Fibroblast of lung (primary cell): ENCODE measurements around the gene KRTAP5-11. TPM values are rescaled to one million over a fixed set of nuclear protein-coding genes. Genes with fewer than 3 reads are reported as not detected.

Experiments
- DNase-seq, 2 donors: peaks; one replicate each; pipeline versions ENCODE4 v3.0.0 to v3.0.0-alpha.2; 2010; ENCODE audit warnings: low read depth in 2 of 2
- H2AFZ ChIP-seq: 2 replicates; pipeline ENCODE4 v1.5.1; 2012; ENCODE audit warnings: low read length, control low read depth, inconsistent platforms
- H3K27ac ChIP-seq: 2 replicates; pipeline ENCODE4 v1.5.1; 2011; ENCODE audit warnings: low read length, control low read depth; ENCODE audit not compliant: insufficient read depth
- H3K27me3 ChIP-seq: 2 replicates; pipeline ENCODE4 v1.5.1; 2011; ENCODE audit warnings: mild to moderate bottlenecking, low read length; ENCODE audit not compliant: control insufficient read depth, insufficient read depth
- H3K36me3 ChIP-seq: 2 replicates; pipeline ENCODE4 v1.5.1; 2011; ENCODE audit warnings: low read length; ENCODE audit not compliant: control insufficient read depth, insufficient read depth
- H3K4me1 ChIP-seq: 2 replicates; pipeline ENCODE4 v1.5.1; 2011; ENCODE audit warnings: low read length; ENCODE audit not compliant: control insufficient read depth, insufficient read depth; ENCODE audit errors: extremely low read depth
- H3K4me2 ChIP-seq: 2 replicates; pipeline ENCODE4 v1.5.1; 2011; ENCODE audit warnings: low read length, control low read depth; ENCODE audit not compliant: insufficient read depth; ENCODE audit errors: extremely low read depth
- H3K4me3 ChIP-seq, 4 experiments: fragments of 200-600 bp in 1 of 4; sonication (generic) in 1 of 4; replicated peaks in 1 of 4; 2 replicates each; pipeline ENCODE4 v1.5.1; 2011 to 2016; ENCODE audit warnings: low read length in 4 of 4, low read depth in 3 of 4, mild to moderate bottlenecking in 3 of 4, control low read depth in 2 of 4, inconsistent platforms in 1 of 4, mixed read lengths in 1 of 4; ENCODE audit not compliant: insufficient read depth in 1 of 4; ENCODE audit errors: control extremely low read depth in 1 of 4
- H3K79me2 ChIP-seq: 2 replicates; pipeline ENCODE4 v1.5.1; 2012; ENCODE audit warnings: mild to moderate bottlenecking, low read length, inconsistent platforms; ENCODE audit not compliant: control insufficient read depth, insufficient read depth
- H3K9ac ChIP-seq: 2 replicates; pipeline ENCODE4 v1.5.1; 2011; ENCODE audit warnings: mild to moderate bottlenecking, low read length, control low read depth; ENCODE audit not compliant: insufficient read depth
- H3K9me3 ChIP-seq: 2 replicates; pipeline ENCODE4 v1.5.1; 2012; ENCODE audit warnings: low read depth, low read length; ENCODE audit not compliant: control insufficient read depth, insufficient read depth
- H4K20me1 ChIP-seq: 2 replicates; pipeline ENCODE4 v1.5.1; 2011; ENCODE audit warnings: low read length; ENCODE audit not compliant: control insufficient read depth, insufficient read depth; ENCODE audit errors: extremely low read depth
- EZH2 ChIP-seq: IDR thresholded peaks from 2 replicates; pipeline ENCODE4 v1.5.1; 2012; ENCODE audit warnings: low read length, control low read depth, mild to moderate bottlenecking; ENCODE audit errors: missing control alignments
- polyA plus RNA-seq, 2 donors: library from polyadenylated mRNA; depleted of rRNA in 1 of 2; stranded (reverse) in 1 of 2; unstranded in 1 of 2; fragments of >200 nt; gene quantifications; 2 replicates each; pipeline ENCODE4 v1.2.1, GENCODE V29; 2011 to 2012; ENCODE audit warnings: missing spikeins in 1 of 2
- total RNA-seq: library from RNA; depleted of rRNA; stranded (reverse); fragments of >200 nt; gene quantifications from 2 replicates; pipeline ENCODE4 v1.2.1, GENCODE V29; 2014
- TF ChIP-seq, protein P1 (sequence below), 2 donors: IDR thresholded peaks in 1 of 2; conservative IDR thresholded peaks in 1 of 2; 1 replicate in 1 of 2; 2 replicates in 1 of 2; pipeline ENCODE4 v1.5.1; 2011 to 2012; ENCODE audit warnings: low read length in 2 of 2, control low read depth in 1 of 2, inconsistent platforms in 1 of 2, low read depth in 1 of 2, mild to moderate bottlenecking in 1 of 2

The KRTAP5-11 gene
- total and polyA plus RNA-seq, 2 donors (not counting 1 experiment from before 2014, with no cell fraction given): not detected

- Histone ChIP-seq H3K4me2 (no peak overlapping the region), H3K79me2 (no peaks in the 10 kb centered on the region), H3K36me3 (no peaks in the 10 kb centered on the region), H3K4me1 (no peaks in the 10 kb centered on the region), H3K9ac (no peak overlapping the region), H3K4me3 (no peak overlapping the region), H4K20me1 (no peaks in the 10 kb centered on the region), H3K27me3 (no peaks in the 10 kb centered on the region), H2AFZ (no peak overlapping the region), H3K9me3 (no peaks in the 10 kb centered on the region), H3K27ac (no peak overlapping the region)
- TF ChIP-seq, protein P1, sequence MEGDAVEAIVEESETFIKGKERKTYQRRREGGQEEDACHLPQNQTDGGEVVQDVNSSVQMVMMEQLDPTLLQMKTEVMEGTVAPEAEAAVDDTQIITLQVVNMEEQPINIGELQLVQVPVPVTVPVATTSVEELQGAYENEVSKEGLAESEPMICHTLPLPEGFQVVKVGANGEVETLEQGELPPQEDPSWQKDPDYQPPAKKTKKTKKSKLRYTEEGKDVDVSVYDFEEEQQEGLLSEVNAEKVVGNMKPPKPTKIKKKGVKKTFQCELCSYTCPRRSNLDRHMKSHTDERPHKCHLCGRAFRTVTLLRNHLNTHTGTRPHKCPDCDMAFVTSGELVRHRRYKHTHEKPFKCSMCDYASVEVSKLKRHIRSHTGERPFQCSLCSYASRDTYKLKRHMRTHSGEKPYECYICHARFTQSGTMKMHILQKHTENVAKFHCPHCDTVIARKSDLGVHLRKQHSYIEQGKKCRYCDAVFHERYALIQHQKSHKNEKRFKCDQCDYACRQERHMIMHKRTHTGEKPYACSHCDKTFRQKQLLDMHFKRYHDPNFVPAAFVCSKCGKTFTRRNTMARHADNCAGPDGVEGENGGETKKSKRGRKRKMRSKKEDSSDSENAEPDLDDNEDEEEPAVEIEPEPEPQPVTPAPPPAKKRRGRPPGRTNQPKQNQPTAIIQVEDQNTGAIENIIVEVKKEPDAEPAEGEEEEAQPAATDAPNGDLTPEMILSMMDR (conservative IDR thresholded peaks at IDR 0.05 in 1 of 2, IDR thresholded peaks at IDR 0.05 in 1 of 2; ENCODE audit: low read depth in 1 of 2, low read length in 2 of 2): no peak
- no peak for TF ChIP-seq EZH2
- DNase-seq: no peak
Measured at GRCh38 chr11:71564430-71564829, 18.2 kb downstream of the KRTAP5-11 start.

DNA sequence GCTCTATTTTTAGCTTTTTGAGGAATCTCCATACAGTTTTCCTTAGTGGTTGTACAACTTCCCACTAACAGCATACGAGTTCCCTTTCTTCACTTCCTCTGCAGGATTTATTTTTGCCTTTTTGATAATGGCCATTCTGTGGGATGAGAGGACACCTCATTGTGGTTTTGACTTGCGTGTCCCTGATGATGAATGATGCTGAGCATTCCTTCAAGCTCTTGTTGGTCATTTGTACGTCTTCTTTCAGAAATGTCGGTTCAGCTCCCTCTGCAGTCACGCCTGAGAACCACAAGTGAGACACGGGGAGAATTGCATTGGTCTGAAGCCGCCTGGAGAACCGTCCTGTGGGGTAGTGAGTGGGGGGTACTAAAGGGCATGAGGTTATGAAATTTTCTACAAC, 19.3 kb downstream of the KRTAP5-11 start:
- no peak for TF ChIP-seq EZH2
- TF ChIP-seq, protein P1 (conservative IDR thresholded peaks at IDR 0.05 in 1 of 2, IDR thresholded peaks at IDR 0.05 in 1 of 2; ENCODE audit: low read depth in 1 of 2, low read length in 2 of 2): peak; percentile 26 to 48
- Histone ChIP-seq H3K4me2 (no peak overlapping the region), H3K79me2 (no peaks in the 10 kb centered on the region), H3K4me3 (no peak overlapping the region), H3K9me3 (no peaks in the 10 kb centered on the region), H3K36me3 (no peaks in the 10 kb centered on the region), H3K27ac (no peak overlapping the region), H4K20me1 (no peaks in the 10 kb centered on the region), H3K4me1 (no peaks in the 10 kb centered on the region), H2AFZ (no peak overlapping the region), H3K9ac (no peak overlapping the region), H3K27me3 (no peaks in the 10 kb centered on the region)
- peak; percentile 29 to 39 for DNase-seq

DNA sequence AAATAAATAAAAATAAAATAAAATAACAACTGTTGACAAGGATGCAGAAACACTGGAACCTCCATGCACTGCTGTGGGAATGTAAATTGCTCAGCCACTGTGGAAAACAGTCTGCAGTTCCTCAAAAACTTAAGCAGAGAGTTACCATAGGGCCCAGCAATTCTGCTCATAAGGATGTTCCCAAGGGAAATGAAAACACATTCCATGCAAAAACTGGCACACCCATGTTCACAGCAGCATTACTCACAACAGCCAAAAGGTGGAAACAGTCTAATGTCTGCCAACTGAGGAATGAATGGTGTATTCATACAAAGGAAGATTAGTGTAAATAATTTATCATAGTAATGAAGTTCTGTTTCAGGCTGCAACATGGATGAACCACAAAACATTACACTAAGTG, 20.6 kb downstream of the KRTAP5-11 start:
- Histone ChIP-seq H3K79me2 (no peaks in the 10 kb centered on the region), H3K9ac (no peak overlapping the region), H3K4me2 (no peak overlapping the region), H3K4me1 (no peaks in the 10 kb centered on the region), H3K27me3 (no peaks in the 10 kb centered on the region), H3K36me3 (no peaks in the 10 kb centered on the region), H3K9me3 (no peaks in the 10 kb centered on the region), H4K20me1 (no peaks in the 10 kb centered on the region), H2AFZ (no peak overlapping the region), H3K27ac (no peak overlapping the region), H3K4me3 (no peak overlapping the region)
- TF ChIP-seq, protein P1 (conservative IDR thresholded peaks at IDR 0.05 in 1 of 2, IDR thresholded peaks at IDR 0.05 in 1 of 2; ENCODE audit: low read depth in 1 of 2, low read length in 2 of 2): no peak
- no peak for DNase-seq
